ENCODE data around the gene ULK2.

The ULK2 gene

DNA sequence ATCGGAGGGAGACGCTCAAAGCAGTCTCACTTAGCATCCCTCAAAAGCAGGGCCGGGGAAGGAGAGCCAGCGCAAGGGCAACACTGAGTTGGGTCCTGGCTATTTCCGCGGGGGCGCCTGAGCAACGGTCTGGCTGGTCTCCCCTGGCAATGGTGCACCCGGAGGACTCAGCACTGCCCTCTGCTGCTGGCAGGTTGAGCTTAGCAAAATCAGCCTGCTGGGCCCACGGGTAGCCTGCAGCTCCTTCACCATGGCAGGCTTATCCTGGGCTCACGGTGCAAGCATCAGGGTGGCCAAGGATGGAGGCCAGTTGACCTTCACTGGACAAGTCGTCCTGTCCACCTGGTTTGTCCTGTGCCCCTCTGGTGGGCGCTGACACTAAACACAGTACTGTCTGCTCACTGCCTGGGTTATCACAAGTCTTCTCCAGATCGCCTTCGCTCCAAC, 105.2 kb downstream of the ULK2 start:
- Histone ChIP-seq H3K9ac (ENCODE audit: low read length) (no peak overlapping the region), H2AFZ (ENCODE audit: low read depth, low read length, severe bottlenecking) (no peak overlapping the region), H3K9me2 (replicated peaks; ENCODE audit: insufficient read depth, low read length) (no peaks in the 10 kb centered on the region), H3K4me3 (ENCODE audit: insufficient read depth, low read length, poor library complexity, severe bottlenecking) (no peak overlapping the region), H3K79me2 (ENCODE audit: insufficient read depth, low read length) (no peaks in the 10 kb centered on the region), H3K9me3 (ENCODE audit: insufficient read depth, low read length) (no peaks in the 10 kb centered on the region), H3K27me3 (ENCODE audit: low read length) (no peaks in the 10 kb centered on the region), H3K4me2 (ENCODE audit: low read depth, low read length, poor library complexity, severe bottlenecking) (no peak overlapping the region), H4K20me1 (ENCODE audit: low read depth, low read length) (no peaks in the 10 kb centered on the region), H3F3A (ENCODE audit: insufficient read depth) (no peaks in the 10 kb centered on the region), H3K27ac (ENCODE audit: low read depth, low read length) (no peak overlapping the region), H3K36me3 (ENCODE audit: low read length) (no peaks in the 10 kb centered on the region)
- no peak for TF ChIP-seq EZH2phosphoT487 (conservative IDR thresholded peaks at IDR 0.05; ENCODE audit: low read length)
- TF ChIP-seq, protein P1, sequence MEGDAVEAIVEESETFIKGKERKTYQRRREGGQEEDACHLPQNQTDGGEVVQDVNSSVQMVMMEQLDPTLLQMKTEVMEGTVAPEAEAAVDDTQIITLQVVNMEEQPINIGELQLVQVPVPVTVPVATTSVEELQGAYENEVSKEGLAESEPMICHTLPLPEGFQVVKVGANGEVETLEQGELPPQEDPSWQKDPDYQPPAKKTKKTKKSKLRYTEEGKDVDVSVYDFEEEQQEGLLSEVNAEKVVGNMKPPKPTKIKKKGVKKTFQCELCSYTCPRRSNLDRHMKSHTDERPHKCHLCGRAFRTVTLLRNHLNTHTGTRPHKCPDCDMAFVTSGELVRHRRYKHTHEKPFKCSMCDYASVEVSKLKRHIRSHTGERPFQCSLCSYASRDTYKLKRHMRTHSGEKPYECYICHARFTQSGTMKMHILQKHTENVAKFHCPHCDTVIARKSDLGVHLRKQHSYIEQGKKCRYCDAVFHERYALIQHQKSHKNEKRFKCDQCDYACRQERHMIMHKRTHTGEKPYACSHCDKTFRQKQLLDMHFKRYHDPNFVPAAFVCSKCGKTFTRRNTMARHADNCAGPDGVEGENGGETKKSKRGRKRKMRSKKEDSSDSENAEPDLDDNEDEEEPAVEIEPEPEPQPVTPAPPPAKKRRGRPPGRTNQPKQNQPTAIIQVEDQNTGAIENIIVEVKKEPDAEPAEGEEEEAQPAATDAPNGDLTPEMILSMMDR (IDR thresholded peaks at IDR 0.05; ENCODE audit: insufficient read depth, low read length, poor library complexity, severe bottlenecking) = peak; percentile 57

DNA sequence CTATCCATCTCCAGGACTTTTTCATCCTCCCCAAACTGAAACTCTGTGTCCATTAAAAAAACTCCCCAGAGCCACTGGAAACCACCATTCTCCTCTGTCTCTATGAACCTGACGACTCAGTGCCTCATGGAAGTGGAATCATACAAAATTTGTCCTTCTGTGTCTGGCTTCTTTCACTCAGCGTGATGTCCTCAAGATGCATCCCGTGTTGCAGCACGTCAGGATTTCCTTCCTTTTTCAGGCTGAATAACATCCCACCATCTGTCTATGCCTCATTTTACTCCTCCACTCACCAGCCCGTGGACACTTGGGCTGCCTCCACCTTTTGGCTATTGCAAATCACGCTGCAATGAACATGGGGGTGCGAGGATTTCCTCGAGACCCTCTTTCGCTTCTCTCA, 107.0 kb downstream of the ULK2 start:
- H3K4me2 ChIP-seq (ENCODE audit: low read depth, low read length, poor library complexity, severe bottlenecking) = no peak overlapping the region
- H3K79me2 ChIP-seq (ENCODE audit: insufficient read depth, low read length) = no peaks in the 10 kb centered on the region
- no peaks in the 10 kb centered on the region for H4K20me1 ChIP-seq (ENCODE audit: low read depth, low read length)
- H3K27ac ChIP-seq (ENCODE audit: low read depth, low read length) = no peak overlapping the region
- TF ChIP-seq EZH2phosphoT487 (conservative IDR thresholded peaks at IDR 0.05; ENCODE audit: low read length) = no peak
- no peak overlapping the region for H2AFZ ChIP-seq (ENCODE audit: low read depth, low read length, severe bottlenecking)
- H3K4me3 ChIP-seq (ENCODE audit: insufficient read depth, low read length, poor library complexity, severe bottlenecking) = no peak overlapping the region
- no peaks in the 10 kb centered on the region for H3K9me3 ChIP-seq (ENCODE audit: insufficient read depth, low read length)
- H3K9me2 ChIP-seq (replicated peaks; ENCODE audit: insufficient read depth, low read length) = no peaks in the 10 kb centered on the region
- H3K36me3 ChIP-seq (ENCODE audit: low read length) = no peaks in the 10 kb centered on the region
- H3F3A ChIP-seq (ENCODE audit: insufficient read depth) = no peaks in the 10 kb centered on the region
- no peak overlapping the region for H3K9ac ChIP-seq (ENCODE audit: low read length)
- no peaks in the 10 kb centered on the region for H3K27me3 ChIP-seq (ENCODE audit: low read length)

DNA sequence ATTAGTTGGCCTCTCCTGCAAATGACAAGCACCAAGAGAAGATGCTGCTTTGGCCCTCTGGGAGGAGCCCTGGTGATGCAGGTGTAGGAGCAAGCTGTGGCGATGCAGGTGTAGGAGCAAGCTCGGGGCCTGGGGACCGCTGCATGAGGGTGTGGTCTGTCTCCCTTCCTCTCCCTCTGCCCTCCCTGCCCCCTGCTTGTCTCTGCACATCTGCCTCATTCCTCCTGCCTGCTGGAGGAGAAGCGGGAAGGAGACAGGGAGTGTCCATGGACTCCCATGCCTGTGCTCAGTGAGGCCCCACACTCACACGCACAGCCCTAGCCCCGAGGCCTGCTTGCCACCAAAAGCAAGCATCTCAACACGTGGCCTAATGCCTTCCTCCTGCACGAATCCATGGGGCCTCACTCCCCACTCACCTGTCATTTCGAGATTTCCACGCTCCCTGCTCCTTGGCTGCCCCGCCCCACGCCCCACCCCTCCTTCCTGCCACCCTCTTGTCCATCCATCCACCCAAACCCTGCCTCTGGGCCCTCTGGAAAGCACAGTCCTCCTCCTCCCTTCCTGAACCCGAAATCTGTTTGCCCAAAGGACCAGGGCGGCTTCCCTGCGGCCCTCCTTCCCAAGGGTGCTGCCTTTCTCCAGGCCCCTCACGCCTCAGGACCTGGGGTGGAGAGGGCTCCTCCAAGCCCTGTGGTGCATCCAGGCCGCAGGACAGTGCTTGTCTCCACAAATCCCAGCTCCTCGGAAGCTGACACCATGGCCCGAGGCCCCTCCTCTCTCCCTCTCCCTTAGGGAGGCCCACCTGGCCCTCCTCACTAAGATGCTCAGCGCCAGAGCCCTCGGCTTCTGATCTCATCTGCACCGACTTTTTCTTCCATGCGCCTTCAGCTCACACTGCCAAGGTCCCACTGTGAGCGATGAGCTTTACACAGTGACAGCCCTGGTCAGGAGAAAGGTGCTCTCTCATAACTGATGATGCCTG, 107.9 kb downstream of the ULK2 start:
- Histone ChIP-seq H3K36me3 (ENCODE audit: low read length) (no peaks in the 10 kb centered on the region), H2AFZ (ENCODE audit: low read depth, low read length, severe bottlenecking) (no peak overlapping the region), H3F3A (ENCODE audit: insufficient read depth) (no peaks in the 10 kb centered on the region), H3K79me2 (ENCODE audit: insufficient read depth, low read length) (no peaks in the 10 kb centered on the region), H3K4me2 (ENCODE audit: low read depth, low read length, poor library complexity, severe bottlenecking) (no peak overlapping the region), H3K4me3 (ENCODE audit: insufficient read depth, low read length, poor library complexity, severe bottlenecking) (no peak overlapping the region), H3K27ac (ENCODE audit: low read depth, low read length) (no peak overlapping the region), H4K20me1 (ENCODE audit: low read depth, low read length) (no peaks in the 10 kb centered on the region), H3K9ac (ENCODE audit: low read length) (no peak overlapping the region), H3K9me3 (ENCODE audit: insufficient read depth, low read length) (no peaks in the 10 kb centered on the region), H3K27me3 (ENCODE audit: low read length) (no peaks in the 10 kb centered on the region), H3K9me2 (replicated peaks; ENCODE audit: insufficient read depth, low read length) (no peaks in the 10 kb centered on the region)
- TF ChIP-seq, protein P1 (IDR thresholded peaks at IDR 0.05; ENCODE audit: insufficient read depth, low read length, poor library complexity, severe bottlenecking) = no peak
- TF ChIP-seq EZH2phosphoT487 (conservative IDR thresholded peaks at IDR 0.05; ENCODE audit: low read length) = no peak

Measured in SU-DHL-6 (cell line).